Tongue (tissue), 2 donors: ENCODE measurements around the gene CHST11. TPM values are rescaled to one million over a fixed set of nuclear protein-coding genes. Genes with fewer than 3 reads are reported as not detected.
"Not testable (repeated sequence)": the region's sequence is repeated elsewhere in the genome, so short reads cannot be mapped to it uniquely, and the experiment has no call there.

Experiments used
- DNase-seq: peaks from one replicate; pipeline ENCODE4 v3.0.0-alpha.2; 2015
- total RNA-seq: library from RNA; depleted of rRNA; stranded (reverse); fragments of >200 nt; gene quantifications from one replicate; pipeline ENCODE4 v1.2.3, GENCODE V29; 2014

The CHST11 gene
- total RNA-seq, 1 donor from 2014 or later, result 5.8 TPM

GRCh38 chr12:104506676-104507401 lies 50.1 kb downstream of the CHST11 start:
- peak; percentile 59 for DNase-seq

- no peak for DNase-seq
Measured at GRCh38 chr12:104507672-104508071, 50.9 kb downstream of the CHST11 start.

DNA sequence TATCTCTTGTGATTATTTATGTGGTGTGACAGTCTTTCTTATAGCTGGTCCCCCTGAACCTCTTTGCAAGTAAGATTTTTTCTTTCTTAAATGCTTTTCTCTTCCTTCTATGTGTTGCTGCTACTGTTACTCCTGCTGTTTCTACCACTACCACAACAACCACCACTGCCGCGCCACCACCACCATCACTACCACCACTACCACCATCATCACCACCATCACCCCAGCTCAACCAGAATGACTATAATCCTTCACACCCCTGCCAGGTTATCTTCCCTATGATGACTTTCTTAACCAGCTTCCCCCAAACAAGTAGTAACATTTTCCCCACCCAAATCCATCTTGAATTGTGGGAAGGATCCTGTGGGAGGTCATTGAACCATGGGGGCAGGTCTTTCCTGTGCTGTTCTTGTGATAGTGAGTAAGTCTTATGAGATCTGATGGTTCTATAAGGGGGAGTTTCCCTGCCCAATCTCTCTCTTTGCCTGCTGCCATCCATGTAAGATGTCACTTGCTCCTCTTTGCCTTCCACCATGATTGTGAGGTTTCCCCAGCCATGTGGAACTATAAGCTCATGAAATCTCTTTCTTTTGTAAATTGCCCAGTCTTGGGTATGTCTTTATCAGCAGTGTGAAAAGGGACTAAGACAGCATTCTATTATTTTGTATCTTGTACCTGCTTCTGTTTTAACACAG lies 52.2 kb downstream of the CHST11 start:
- no peak for DNase-seq

- no peak for DNase-seq
Measured at GRCh38 chr12:104510145-104510872, 53.6 kb downstream of the CHST11 start.

DNA sequence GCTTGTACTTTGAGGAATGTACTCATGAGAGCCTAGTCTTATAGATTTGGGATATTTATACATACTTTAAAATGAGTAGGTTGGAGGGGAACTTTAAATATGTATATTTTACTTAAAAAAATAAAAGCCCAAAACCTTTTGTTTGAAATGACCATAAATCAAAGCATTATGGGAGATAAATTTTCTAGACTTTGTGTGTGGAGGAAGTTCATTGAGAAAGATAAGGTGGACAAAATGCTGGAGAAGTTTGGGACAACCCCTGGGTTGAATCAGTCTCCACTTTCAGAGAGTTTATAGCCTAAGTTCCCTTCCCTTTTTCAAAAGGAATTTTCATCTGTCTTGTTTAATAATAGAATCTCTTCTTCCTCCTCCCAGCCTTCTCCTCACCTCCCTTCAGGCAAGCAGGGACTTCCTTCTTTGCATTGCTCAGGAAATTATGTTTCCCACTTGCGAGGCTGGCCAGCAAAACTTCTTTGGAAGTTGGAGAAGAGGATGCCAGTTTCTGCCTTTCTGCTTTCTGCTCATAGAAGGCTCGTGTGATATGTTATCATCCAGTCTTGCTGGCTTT lies 54.2 kb downstream of the CHST11 start:
- no peak for DNase-seq

GRCh38 chr12:104513681-104514080 lies 56.9 kb downstream of the CHST11 start:
- no peak for DNase-seq

DNA sequence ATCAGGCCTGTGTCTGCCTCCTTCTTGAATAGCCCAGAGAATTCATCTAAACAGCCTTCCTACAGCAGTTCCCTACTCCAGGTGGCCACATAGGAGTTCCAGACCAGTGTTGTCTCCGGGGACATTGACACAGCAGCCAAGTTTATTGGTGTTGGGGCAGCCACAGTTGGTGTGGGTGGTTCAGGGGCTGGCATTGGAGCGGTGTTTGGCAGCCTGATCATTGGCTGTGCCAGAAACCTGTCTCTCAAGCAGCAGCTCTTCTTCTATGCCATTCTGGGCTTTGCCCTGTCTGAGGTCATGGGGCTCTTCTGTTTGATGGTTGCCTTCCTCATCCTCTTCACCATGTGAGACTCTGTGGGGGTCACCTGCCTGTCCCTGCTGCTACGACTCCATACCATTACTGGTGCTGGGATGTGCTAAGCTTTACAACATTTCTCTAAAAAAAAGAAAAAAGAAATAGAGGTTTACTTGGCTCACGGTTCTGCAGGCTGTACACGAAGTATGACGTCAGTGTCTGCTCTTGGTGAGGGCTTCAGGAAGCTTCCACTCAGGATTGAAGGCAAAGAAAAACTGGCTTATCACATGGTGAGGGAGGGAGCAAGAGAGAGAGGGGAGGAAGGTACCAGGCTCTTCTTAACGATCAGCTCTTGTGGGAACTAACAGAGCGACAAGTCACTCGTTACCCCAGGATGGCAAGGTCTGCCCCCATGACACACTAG lies 57.5 kb downstream of the CHST11 start:
- no peak for DNase-seq

DNA sequence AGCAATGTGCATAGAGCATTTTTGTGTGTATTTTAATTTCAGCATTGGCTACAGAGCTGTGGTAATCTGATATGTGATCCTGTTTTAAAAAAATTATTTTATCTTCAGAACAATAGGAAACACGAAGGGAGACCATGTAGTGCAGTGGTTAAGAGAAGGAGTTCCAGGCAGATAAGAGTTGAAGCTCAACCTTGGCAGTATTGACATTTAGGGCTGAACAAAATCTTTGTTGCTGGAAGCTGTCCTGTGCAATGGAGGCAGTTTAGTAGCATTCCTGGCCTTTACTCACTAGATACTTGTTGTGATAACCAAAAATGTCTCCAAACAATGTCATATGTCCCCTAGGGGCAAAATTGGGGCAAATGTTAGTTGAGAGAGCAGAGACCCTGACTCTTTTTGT lies 59.2 kb downstream of the CHST11 start:
- DNase-seq, result no peak

DNA sequence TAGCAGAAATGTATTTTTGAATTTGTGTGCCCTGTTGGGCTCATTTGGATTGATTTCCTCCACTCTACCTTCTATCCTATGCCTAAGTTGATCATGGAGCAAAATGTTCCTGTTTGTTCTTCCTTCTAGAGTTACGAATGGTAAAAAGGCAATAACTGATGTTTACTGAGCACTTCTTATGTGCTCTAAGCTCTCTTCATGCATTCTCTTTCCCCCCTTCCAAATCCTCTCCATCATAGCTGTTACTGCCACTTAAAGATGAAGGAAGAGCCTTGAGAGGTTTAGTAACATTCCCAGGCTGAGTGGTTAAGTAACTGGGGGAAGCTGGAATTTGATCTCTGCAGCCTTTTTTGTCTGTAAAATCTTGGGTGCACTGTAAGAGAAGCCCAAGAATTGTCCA lies 60.1 kb downstream of the CHST11 start:
- no peak for DNase-seq

DNA sequence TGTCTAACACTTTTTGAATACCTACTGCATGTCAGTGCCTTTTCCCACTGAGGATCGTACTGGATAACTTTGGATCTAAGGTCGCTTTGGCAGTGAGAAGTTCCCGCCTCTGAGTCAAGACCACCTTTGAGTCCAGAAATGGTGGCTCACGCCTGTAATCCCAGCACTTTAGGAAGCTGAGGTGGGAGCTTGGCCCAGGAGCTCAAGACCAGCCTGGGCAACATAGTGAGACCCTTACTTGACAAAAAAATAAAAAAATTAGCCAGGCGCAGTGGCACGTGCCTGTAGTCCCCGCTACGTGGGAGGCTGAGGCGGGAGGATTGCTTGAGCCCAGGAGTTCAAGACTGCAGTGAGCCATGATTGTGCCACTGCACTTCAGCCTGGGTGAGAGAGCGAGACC lies 61.1 kb downstream of the CHST11 start:
- no peak for DNase-seq

DNA sequence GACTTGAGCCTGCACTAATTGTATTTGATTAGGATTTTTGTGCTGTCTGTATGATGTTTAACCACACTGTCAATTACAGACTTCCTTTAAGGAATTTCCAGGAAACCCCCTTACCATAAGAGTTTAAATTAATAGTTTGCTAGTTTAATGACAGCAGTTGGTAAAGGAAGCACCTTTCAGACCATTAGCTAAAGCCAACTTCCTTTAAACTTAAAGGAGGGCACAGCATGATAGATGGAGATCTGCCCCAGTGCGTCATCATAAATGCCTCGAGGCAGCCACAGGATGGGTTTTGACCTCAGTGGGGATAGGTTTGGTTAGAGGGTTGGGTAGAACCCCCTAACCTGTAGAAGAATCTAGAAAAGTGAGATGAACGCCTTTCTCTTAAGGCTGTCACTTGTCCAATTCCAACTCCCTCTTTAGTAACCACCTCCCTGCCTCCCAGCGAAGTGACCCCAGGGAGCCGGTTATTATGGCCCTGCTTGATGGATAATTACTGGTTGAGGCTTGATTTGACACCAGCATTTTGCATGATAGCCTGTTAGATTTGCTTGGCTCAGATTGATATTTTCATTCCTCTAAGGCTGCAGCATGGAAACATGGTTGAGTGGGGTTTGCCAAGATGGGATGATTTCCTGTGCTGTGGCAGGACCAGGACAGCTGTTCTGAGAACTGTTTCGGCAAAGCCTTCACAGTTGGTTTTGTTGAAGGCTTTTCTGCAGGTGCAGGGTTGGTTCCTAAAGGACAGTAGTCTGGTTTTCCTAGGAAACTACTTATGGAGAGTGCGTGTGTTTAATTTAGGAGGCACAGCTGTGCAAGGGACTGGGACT lies 62.7 kb downstream of the CHST11 start:
- peak; percentile 54 for DNase-seq

- DNase-seq, result peak; percentile 40
Measured at GRCh38 chr12:104520242-104520900, 63.6 kb downstream of the CHST11 start.

DNA sequence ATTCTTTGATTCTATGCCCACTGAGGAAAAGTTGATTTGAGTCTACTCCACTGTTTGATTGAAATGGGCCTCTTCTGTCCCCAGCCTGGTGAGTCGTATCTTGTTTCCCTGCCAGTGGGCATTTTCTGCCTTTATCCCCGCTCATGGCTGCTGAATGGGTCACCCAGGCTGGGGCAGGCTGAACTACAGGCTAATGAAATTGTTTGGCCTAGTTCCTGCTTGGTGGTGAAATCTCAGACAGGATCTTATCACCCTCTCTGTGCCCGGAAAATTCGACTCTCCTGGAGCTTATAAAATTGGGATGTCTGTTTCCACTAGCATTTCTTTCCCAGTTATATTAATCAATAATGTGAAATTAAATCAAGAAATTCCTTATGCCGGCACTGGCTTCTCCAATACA lies 65.0 kb downstream of the CHST11 start:
- DNase-seq, result no peak

GRCh38 chr12:104522985-104523722 lies 66.4 kb downstream of the CHST11 start:
- peak; percentile 28 for DNase-seq

DNA sequence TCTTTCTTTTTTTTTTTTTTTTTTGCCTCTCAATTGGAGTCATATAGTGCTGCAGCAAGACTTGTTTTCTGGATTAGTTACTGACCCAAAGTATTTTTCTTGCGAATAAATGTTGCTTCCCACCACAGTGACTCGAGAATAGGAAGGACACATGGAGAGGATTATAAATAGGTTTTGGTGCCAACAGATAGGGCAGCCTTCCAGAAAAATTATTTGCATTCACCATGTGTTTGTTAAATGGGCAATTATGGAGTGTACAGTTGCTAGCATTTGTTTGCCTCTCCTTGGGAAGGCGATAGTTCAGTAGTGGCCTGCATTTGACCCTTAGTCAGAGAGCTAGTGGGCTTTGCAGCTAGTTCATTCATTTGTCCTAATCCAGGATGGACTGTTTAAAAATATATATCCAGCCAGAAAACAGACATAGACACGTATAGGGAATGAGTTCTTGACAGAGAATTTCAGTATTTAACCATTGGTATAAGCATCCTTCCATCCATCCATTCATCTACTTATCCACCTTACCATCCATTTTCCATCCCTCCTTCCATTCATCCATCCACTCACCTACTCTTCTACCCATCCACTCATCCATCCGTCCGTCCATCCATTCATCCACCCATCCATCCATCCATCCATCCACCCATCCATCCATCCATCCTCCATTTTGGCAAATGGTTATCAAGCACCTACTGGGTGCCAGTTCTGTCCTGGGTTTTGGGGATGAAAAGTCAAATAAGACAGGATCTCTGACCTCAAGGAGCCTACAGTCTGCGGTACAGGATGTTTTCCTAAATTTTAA lies 67.5 kb downstream of the CHST11 start:
- peak; percentile 86 for DNase-seq

- DNase-seq, result no peak
Measured at GRCh38 chr12:104526320-104526719, 69.6 kb downstream of the CHST11 start.

- DNase-seq, result no peak
Measured at GRCh38 chr12:104526751-104527150, 70.0 kb downstream of the CHST11 start.

DNA sequence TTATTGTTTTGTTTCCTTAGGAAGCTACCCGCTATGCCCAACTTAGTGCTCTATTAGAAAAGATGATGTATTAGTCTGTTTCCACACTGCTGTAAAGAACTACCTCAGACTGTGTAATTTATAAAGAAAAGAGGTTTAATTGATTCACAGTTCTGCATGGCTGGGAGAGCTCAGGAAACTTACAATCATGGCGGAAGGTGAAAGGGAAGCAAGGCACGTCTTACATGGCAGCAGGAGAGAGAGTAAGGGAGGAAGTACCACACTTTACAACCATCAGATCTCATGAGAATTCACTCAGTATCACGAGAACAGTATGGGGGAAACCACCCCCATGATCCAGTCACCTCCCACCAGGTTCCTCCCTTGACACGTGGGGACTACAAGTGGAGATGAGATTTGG lies 70.9 kb downstream of the CHST11 start:
- DNase-seq, result not testable (repeated sequence)
